Natural killer cell (primary cell): ENCODE data around the gene HOXC9. TPM values are rescaled to one million over a fixed set of nuclear protein-coding genes. Genes with fewer than 3 reads are reported as not detected.

Experiments
- ATAC-seq, 3 donors: fragments of 150-1000 bp in 2 of 3; fragments of 200-7000 bp in 1 of 3; cut with Tn5 transposase; 1 replicate in 1 of 3; 2 replicates in 2 of 3; pipeline ENCODE4 v1.10.0; 2021; ENCODE audit warnings: mild to moderate bottlenecking in 2 of 3, moderate library complexity in 2 of 3
- DNase-seq, 2 donors: peaks; one replicate each; pipeline versions ENCODE4 v3.0.0 to v3.0.0-alpha.2; 2013 to 2021; ENCODE audit warnings: mixed read lengths in 1 of 2
- H3K27ac ChIP-seq: one replicate; pipeline ENCODE4 v1.5.1; 2013; ENCODE audit warnings: mild to moderate bottlenecking, low read length
- H3K27me3 ChIP-seq: one replicate; pipeline ENCODE4 v1.6.1; 2013; ENCODE audit warnings: low read length; ENCODE audit not compliant: control insufficient read depth, insufficient read depth
- H3K36me3 ChIP-seq: one replicate; pipeline ENCODE4 v1.6.1; 2013; ENCODE audit warnings: low read length; ENCODE audit not compliant: control insufficient read depth, insufficient read depth
- H3K4me1 ChIP-seq: one replicate; pipeline ENCODE4 v1.6.1; 2013; ENCODE audit warnings: low read length; ENCODE audit not compliant: control insufficient read depth, insufficient read depth
- H3K4me3 ChIP-seq: one replicate; pipeline ENCODE4 v1.5.1; 2013; ENCODE audit warnings: low read length
- H3K9me3 ChIP-seq: one replicate; pipeline ENCODE4 v1.6.1; 2013; ENCODE audit warnings: low read length; ENCODE audit not compliant: control insufficient read depth, insufficient read depth
- H3K27ac Mint-ChIP-seq, 2 donors: one replicate each; pipeline ENCODE4 v1.8.0; 2022; ENCODE audit warnings: mild to moderate bottlenecking in 2 of 2, mixed read lengths in 2 of 2, moderate library complexity in 1 of 2
- H3K27me3 Mint-ChIP-seq, 2 donors: one replicate each; pipeline ENCODE4 v1.8.0; 2022; ENCODE audit warnings: low read depth in 2 of 2, mixed read lengths in 2 of 2
- H3K36me3 Mint-ChIP-seq: one replicate; pipeline ENCODE4 v1.8.0; 2022; ENCODE audit warnings: mixed read lengths
- H3K4me1 Mint-ChIP-seq, 2 donors: one replicate each; pipeline ENCODE4 v1.8.0; 2022; ENCODE audit warnings: mixed read lengths in 2 of 2
- H3K4me3 Mint-ChIP-seq: one replicate; pipeline ENCODE4 v1.8.0; 2022; ENCODE audit warnings: mild to moderate bottlenecking, moderate library complexity, mixed read lengths
- H3K9me3 Mint-ChIP-seq, 2 donors: one replicate each; pipeline ENCODE4 v1.8.0; 2022; ENCODE audit warnings: mixed read lengths in 2 of 2
- CTCF ChIP-seq: fragments of 200-600 bp; IDR thresholded peaks from one replicate; pipeline ENCODE4 v1.8.0; 2022; ENCODE audit warnings: antibody characterized with exemption
- WGBS: methylation state at CpG from one replicate; pipeline ENCODE4 v1.1.7; 2013; ENCODE audit warnings: missing lambda C conversion rate; ENCODE audit not compliant: insufficient coverage; 5-methylcytosine and 5-hydroxymethylcytosine counted together
- intact Hi-C: fragments of 100-400 bp; cut with micrococcal nuclease; formaldehyde crosslinking; loops from one replicate; pipeline ENCODE4 v1.14.2; 2022
- total RNA-seq, 4 donors: library from RNA; stranded (reverse); fragments of 120-200 nt in 1 of 4; gene quantifications; one replicate each; pipeline versions ENCODE4 v1.2.3 to v1.2.4, GENCODE V29; 2013 to 2022

Gene HOXC9
- total RNA-seq, 3 donors from 2014 or later (not counting 1 experiment from before 2014, with no cell fraction given): not detected

- H3K36me3 Mint-ChIP-seq: peaks cover 5% of the 10 kb centered on the region
- H3K9me3 Mint-ChIP-seq: no peaks in the 10 kb centered on the region
- intact Hi-C loops: loop anchor here (2.0 kb wide), 1 partner anchor 13 kb away; no protein-coding TSS in a partner anchor
- no peak overlapping the region for H3K27ac Mint-ChIP-seq
- H3K4me3 ChIP-seq: no peak overlapping the region
- no peak for TF ChIP-seq CTCF
- no peak overlapping the region for H3K4me3 Mint-ChIP-seq
- H3K36me3 ChIP-seq: no peaks in the 10 kb centered on the region
- ATAC-seq (no peak), DNase-seq (no peak)
- H3K4me1 ChIP-seq: peaks cover 30% of the 10 kb centered on the region
- peaks cover 85 to 88% of the 10 kb centered on the region in 2 donors for H3K27me3 Mint-ChIP-seq
- H3K9me3 ChIP-seq: peaks cover 5% of the 10 kb centered on the region
- peaks cover 23% of the 10 kb centered on the region in 2 donors for H3K4me1 Mint-ChIP-seq
- no peak overlapping the region for H3K27ac ChIP-seq
- WGBS: 34% methylated on average over 7 of the region's 8 CpGs
- peaks cover 91% of the 10 kb centered on the region for H3K27me3 ChIP-seq
Measured at GRCh38 chr12:54001283-54002187, 1.6 kb downstream of the HOXC9 start.

- DNase-seq (no peak), ATAC-seq (no peak)
- Mint-ChIP-seq H3K4me1 (peaks cover 19 to 23% of the 10 kb centered on the region in 2 donors), H3K27me3 (peaks cover 89% of the 10 kb centered on the region in 2 donors), H3K4me3 (no peak overlapping the region), H3K36me3 (peaks cover 5% of the 10 kb centered on the region), H3K9me3 (no peaks in the 10 kb centered on the region), H3K27ac (no peak overlapping the region)
- intact Hi-C loops: loop anchor here (2.0 kb wide), 1 partner anchor 14 kb away; no protein-coding TSS in a partner anchor
- H3K4me1 ChIP-seq: peaks cover 26% of the 10 kb centered on the region
- peaks cover 3% of the 10 kb centered on the region for H3K9me3 ChIP-seq
- no peak overlapping the region for H3K4me3 ChIP-seq
- WGBS: 21% methylated on average over 17 of the region's 19 CpGs
- peaks cover 91% of the 10 kb centered on the region for H3K27me3 ChIP-seq
- H3K36me3 ChIP-seq: no peaks in the 10 kb centered on the region
- TF ChIP-seq CTCF: no peak
- no peak overlapping the region for H3K27ac ChIP-seq
Measured at GRCh38 chr12:54002278-54002914, 2.4 kb downstream of the HOXC9 start.

- no peaks in the 10 kb centered on the region for H3K9me3 Mint-ChIP-seq
- H3K4me1 Mint-ChIP-seq: peaks cover 14 to 17% of the 10 kb centered on the region in 2 donors
- H3K36me3 Mint-ChIP-seq: peaks cover 5% of the 10 kb centered on the region
- intact Hi-C loops: loop anchor here (2.0 kb wide), 1 partner anchor 14 kb away; no protein-coding TSS in a partner anchor
- no peak overlapping the region for H3K27ac Mint-ChIP-seq
- no peak overlapping the region for H3K27ac ChIP-seq
- no peaks in the 10 kb centered on the region for H3K36me3 ChIP-seq
- H3K27me3 ChIP-seq: peaks cover 91% of the 10 kb centered on the region
- 35% methylated on average over 13 of the region's 19 CpGs for WGBS
- DNase-seq (no peak), ATAC-seq (no peak)
- peaks cover 86 to 89% of the 10 kb centered on the region in 2 donors for H3K27me3 Mint-ChIP-seq
- no peak overlapping the region for H3K4me3 ChIP-seq
- peaks cover 3% of the 10 kb centered on the region for H3K9me3 ChIP-seq
- H3K4me1 ChIP-seq: peaks cover 22% of the 10 kb centered on the region
- no peak overlapping the region for H3K4me3 Mint-ChIP-seq
- TF ChIP-seq CTCF: no peak
Measured at GRCh38 chr12:54002915-54003389, 3.0 kb downstream of the HOXC9 start.
